ENCODE results near the gene SGCE.
A peak's percentile ranks its signal among the peaks of the same experiment; 100 is the strongest.

Gene SGCE

GRCh38 chr7:94620703-94621118, 35.2 kb downstream of the SGCE start:
- DNase-seq, result peak; percentile 42

DNA sequence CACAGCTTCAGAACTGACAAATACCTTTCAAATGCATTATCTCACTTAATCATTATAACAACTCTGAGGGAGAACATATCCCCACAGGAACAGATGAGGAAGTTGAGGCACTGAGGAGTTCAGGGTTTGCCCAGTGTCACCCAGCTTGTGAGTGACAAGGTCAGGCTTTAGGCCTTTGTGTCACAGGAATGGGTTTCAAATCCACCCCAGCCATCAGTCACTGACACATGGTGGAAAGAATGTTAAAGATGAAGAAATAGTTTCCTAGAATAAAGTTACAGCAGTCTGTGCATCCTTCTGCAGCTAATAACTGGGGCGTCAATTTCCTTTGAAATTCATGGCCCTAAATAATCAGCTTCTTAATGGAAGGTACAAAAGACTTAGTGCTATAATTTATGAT, 37.8 kb downstream of the SGCE start:
- no peak for DNase-seq

DNA sequence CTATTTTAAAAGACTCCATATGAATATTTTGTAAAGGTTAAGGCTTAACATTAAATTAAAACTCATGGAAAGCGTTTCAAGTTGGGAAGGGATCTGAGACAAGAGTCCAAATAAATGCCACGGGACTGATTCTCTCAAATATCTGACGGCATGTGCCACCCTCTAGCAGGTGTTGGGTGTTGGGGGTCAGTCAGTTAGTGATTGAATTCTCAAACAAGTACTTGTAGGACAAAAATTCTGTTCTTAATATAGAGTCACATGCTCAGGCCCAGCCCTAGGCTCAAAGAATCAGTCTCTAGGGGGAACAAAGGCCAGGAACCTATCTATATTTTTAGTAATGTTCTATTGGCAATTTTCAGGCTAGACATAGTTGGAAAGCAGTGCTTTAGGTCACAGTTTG, 39.1 kb downstream of the SGCE start:
- no peak for DNase-seq

DNA sequence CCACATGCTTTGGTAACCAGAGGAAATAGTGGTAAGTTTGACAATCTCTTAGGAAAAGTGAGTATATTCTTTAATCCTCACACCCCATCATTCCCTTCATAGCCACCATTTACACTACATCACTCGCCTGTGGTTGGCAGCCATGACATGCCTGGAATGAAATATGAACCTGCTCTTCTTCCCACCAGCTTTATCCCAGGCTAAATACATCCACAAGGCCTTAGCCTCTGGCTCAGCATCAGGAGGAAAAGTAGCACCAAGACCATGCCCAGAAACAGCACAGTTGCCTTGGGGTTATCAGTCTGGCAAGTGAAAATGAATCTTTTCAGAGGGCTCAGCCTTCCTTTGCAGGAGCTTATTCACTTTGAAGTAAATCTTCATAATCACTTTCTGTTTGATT, 40.3 kb downstream of the SGCE start:
- no peak for DNase-seq

DNA sequence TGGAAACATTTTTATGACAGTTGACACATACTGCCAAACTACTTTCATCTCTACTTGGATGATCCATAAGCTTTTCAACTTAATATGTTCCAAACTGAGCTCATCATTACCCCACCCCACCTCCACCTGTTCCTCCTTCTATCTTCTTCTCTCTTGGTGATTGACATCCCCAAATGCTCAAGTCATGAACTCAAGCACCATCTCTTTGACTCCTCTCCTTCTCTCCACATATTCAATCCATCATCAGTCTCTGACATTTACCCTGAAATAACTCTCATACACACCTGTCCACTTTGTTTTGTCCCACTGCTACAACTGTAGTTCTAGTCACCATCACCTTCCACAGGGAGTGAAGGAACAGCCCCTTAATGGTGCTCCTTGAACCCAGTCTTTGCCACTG, 43.3 kb downstream of the SGCE start:
- DNase-seq, result no peak

DNA sequence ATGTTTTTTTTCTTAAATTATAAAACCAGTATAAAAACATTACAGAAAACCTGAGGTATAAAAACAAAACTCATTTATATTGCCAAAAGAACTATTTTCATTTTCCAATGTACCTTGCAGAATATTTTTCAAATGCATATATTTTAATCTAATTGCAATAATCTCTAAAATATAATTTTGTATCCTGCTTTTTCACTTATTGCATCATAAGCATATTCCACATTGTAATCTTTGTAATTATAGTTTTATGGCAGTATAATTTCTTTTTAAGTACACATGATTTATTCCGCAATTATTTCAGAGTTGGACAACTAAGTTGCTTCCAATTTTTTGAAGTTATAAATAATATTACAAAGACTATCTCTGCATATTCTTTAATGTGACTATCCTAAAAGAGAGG, 43.7 kb downstream of the SGCE start:
- no peak for DNase-seq

GRCh38 chr7:94609561-94609960, 46.4 kb downstream of the SGCE start:
- DNase-seq, result no peak

GRCh38 chr7:94605031-94605430, 50.9 kb downstream of the SGCE start:
- no peak for DNase-seq

GRCh38 chr7:94602181-94602580, 53.8 kb downstream of the SGCE start:
- DNase-seq, result no peak

- no peak for DNase-seq
Measured at GRCh38 chr7:94600267-94600666, 55.7 kb downstream of the SGCE start.

GRCh38 chr7:94595717-94596116, 60.2 kb downstream of the SGCE start:
- no peak for DNase-seq

- DNase-seq, result no peak
Measured at GRCh38 chr7:94594882-94595281, 61.1 kb downstream of the SGCE start.

- DNase-seq, result no peak
Measured at GRCh38 chr7:94591176-94591575, 64.8 kb downstream of the SGCE start.

DNA sequence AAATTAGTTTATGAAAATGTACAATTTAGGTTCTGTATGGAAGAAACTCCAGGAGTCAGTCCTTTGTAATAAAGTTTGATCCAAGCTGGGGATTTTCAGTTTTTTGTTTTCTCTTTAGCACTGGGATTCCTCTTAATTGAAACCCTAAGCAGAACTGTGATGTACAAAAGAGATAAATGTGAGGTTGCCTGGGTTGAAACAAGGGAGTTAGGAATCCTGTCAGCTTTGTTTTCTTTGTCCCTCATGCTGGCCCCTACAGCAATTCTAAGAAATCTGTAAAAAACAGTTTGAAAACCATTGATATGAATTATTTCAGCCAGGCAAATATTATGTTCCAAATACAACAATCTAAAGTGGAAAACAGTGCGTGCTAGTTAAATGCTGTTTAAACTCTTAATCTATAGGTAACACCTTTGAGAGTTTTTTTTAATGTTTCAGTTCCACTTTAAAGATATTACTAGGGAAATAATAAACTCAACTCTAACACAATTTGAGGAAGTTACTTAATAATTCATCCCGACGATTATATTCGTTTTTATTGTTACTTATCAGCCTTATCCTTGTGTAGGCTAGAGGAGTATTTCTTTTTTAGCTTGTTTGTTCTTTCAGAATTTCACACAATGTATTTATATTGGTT, 65.3 kb downstream of the SGCE start:
- no peak for DNase-seq

DNA sequence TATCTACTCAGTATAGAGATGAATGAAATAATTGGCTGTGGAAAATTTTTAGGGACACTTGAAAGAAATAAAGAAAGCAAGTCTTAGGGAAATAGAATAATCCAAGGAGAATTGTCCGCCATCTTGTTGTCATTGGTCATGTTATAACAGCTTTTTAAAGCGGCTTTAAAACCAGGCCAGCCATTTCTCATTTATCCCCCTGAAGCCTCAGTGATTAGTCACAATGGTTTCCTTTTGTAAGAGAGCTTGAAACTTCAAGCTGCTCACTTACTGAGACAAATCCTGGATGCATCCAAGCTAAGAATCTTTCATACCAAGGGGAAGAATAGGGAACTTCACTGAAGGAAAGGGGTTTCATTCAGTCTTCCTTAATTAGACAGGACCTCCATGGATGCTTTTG, 67.9 kb downstream of the SGCE start:
- DNase-seq, result no peak

DNA sequence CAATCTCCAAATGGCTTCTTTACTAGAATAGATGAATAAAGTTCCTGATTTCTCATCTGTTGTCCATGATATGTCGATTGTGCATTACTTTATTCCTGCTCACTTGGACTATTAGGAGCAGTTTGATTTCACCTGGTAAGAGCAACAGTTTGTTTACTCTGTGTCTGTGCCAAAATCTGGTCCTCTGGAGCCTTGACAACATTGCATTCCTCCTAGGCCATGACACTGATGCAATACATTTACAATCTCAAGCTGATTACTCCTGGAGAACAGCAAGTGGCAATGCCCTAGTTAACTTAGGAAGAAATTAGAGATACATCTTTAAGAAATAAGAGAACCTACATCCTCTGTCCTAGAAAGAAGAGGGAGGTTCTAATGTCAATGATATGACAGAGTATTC, 71.8 kb downstream of the SGCE start:
- peak; percentile 53 for DNase-seq

DNA sequence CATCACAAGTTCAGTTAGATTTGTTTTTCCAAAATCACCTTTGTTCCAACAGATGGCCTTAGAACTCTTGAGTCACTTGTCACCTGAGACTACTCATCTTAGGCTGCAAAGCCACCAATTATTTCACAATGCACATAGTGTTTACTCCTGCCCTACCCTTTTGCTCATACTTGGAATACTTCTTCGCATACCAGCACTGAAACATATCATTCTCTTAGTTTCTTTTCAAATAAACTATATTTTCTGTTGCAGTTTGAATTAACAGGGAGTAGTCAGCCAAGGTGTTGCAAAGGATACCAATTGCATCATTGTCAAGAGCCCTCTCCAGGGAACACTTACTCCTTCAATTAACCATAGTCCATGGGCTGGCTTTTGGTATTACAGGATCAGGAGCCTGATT, 75.3 kb downstream of the SGCE start:
- no peak for DNase-seq

- DNase-seq, result no peak
Measured at GRCh38 chr7:94579470-94579869, 76.5 kb downstream of the SGCE start.

DNA sequence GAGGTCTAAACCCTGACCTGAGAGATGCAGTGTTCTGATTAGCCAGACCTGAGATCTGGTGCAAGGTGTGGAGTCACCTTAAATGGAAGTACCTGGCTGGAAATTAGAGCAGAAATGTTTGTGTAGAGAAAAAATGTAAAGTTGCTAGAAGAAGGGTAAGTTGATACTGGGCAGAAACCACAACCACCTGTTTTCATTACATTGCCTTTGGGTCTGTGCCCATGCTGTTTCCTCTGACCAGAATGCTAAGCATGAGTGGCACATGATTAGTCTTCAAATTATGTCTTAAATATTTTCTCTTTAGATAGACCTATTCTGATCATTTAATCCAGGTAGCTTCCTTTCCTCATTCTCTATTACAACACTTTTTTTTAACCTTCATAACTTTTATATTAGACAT, 77.3 kb downstream of the SGCE start:
- no peak for DNase-seq

DNA sequence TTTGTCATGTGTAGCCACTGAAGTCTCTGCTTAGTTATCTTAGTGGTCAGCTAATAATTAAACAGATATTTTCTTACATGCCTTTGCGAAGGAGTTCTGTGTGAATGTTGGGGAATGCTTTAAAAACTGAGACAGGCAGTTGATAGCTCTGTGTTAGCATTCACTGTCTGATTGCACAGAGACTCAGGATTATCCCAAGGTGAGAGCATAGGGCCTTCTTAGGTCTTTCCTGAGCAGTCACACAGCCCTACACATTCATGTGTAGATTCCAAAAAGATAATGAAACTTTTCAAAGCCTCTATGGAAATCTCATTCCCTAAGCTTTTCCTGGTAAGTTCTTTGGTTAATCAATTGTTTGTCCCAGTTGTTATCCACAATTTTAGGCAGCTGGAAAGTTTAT, 78.6 kb downstream of the SGCE start:
- no peak for DNase-seq

DNA sequence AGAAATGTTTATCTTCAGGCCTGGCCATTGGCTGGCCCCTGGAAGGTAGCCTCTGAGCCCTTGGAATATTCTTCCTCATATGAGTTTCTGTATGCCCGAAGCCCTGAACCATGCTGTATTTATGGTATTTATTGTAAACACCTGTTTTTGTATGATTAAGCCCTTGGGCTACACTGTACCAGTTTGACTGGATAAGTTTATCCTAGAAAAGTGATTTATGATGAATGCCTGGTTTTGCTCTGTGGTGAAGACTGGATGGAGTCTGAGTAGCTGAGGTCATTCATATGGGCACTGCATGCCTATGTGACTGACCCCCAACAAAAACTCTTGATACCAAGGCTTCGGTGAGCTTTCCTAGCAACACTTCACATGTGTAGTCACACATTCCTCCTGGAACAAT, 79.6 kb downstream of the SGCE start:
- no peak for DNase-seq

DNA sequence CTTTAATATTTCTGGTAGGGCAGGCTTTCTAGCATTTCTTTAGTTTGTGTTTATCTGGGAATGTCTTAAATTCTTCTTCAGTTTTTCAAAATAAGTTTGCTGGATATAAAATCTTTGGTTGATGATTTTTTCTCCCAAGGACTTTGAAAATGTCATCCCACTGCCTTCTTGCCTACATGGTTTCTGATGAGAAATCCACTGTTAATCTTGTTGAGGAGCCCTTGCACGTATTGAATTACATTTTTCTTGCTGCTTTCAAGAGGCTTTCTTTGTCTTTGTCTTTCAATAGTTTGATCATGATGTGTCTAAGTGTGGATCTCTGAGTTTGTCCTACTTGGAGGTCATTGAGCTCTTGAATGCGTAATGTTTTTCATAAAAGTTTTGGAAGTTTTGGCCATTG, 80.3 kb downstream of the SGCE start:
- DNase-seq, result no peak

GRCh38 chr7:94571816-94572215, 84.1 kb downstream of the SGCE start:
- no peak for DNase-seq

- DNase-seq, result no peak
Measured at GRCh38 chr7:94567396-94567795, 88.5 kb downstream of the SGCE start.

DNA sequence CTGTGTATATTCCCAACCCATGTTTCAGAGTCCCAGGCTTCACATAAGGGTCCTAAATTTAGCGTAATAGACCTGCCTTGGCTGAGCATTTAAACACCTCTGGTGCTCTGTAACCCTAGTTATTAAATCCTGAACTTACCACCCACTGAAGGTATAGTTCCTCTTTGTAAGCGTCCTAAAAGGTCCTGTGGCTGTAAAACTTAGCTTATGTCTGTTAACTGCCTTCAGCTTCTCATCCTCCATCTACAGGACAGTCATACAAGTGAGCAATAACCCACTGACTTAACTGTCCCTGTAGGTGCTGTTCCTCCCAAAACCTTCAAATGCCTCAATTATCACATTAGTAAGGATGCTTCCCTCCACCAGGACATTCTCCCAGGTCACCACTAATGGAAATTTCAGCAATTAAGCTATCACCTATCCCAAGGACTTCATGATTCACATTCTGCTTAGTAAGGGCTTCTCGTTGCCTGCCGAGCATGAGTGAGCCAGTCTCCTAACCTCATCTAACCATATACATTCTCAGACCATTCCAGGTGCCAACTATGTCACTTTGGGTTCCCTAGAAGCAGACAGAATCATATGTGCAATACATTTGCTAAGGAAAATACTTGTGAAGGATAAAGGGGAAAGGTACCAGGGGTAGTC, 90.6 kb downstream of the SGCE start:
- DNase-seq, result no peak
